WTC11 (cell line): ENCODE data around the gene MAN1B1. TPM values are rescaled to one million over a fixed set of nuclear protein-coding genes. Genes with fewer than 3 reads are reported as not detected.
A peak's percentile ranks its signal among the peaks of the same experiment; 100 is the strongest.

Experiments
- ATAC-seq: fragments of 200-7000 bp; cut with Tn5 transposase; 2 replicates; pipeline ENCODE4 v1.10.0; 2021; ENCODE audit warnings: mild to moderate bottlenecking, moderate library complexity
- CTCF ChIA-PET: fragments of 300-600 bp; sonication (Branson Sonifier 250); formaldehyde crosslinking; loops from one replicate; lab custom pipeline; 2021; ENCODE audit warnings: antibody characterized with exemption; lab: Charles Lee
- POLR2A ChIA-PET: fragments of 350-600 bp; sonication (Branson Sonifier 250); formaldehyde crosslinking; loops from one replicate; lab custom pipeline; 2021; ENCODE audit warnings: antibody characterized with exemption; lab: Charles Lee
- DNase-seq: peaks from one replicate; pipeline ENCODE4 v3.0.0; 2021; ENCODE audit warnings: low spot score
- H3K27ac Mint-ChIP-seq: 2 replicates; pipeline ENCODE4 v1.8.0; 2021; ENCODE audit warnings: mixed read lengths
- H3K27me3 Mint-ChIP-seq: 2 replicates; pipeline ENCODE4 v1.8.0; 2021; ENCODE audit warnings: low read depth, mild to moderate bottlenecking, moderate library complexity, mixed read lengths
- H3K36me3 Mint-ChIP-seq: 2 replicates; pipeline ENCODE4 v1.8.0; 2021; ENCODE audit warnings: mixed read lengths
- H3K4me1 Mint-ChIP-seq: 2 replicates; pipeline ENCODE4 v1.8.0; 2022; ENCODE audit warnings: mixed read lengths
- H3K4me3 Mint-ChIP-seq: 2 replicates; pipeline ENCODE4 v1.8.0; 2021; ENCODE audit warnings: mild to moderate bottlenecking, moderate library complexity, mixed read lengths
- H3K9me3 Mint-ChIP-seq: 2 replicates; pipeline ENCODE4 v1.8.0; 2021; ENCODE audit warnings: mixed read lengths
- EMX1 ChIP-seq: fragments of 250-450 bp; sonication (Bioruptor Pico); IDR thresholded peaks from 2 replicates; pipeline ENCODE4 v1.8.0; 2021; ENCODE audit warnings: mild to moderate bottlenecking
- ESRRA ChIP-seq: sonication (generic); formaldehyde crosslinking; IDR thresholded peaks from 2 replicates; pipeline ENCODE4 v1.8.1; 2022; ENCODE audit warnings: mild to moderate bottlenecking, missing genetic modification reagents, borderline replicate concordance
- TP53 ChIP-seq: sonication (generic); formaldehyde crosslinking; IDR thresholded peaks from 2 replicates; pipeline ENCODE4 v1.8.1; 2023; ENCODE audit warnings: mild to moderate bottlenecking, missing genetic modification reagents
- USF2 ChIP-seq: sonication (generic); formaldehyde crosslinking; IDR thresholded peaks from 2 replicates; pipeline ENCODE4 v1.8.1; 2023; ENCODE audit warnings: mild to moderate bottlenecking, missing genetic modification reagents, moderate library complexity
- ZNF281 ChIP-seq: sonication (generic); formaldehyde crosslinking; IDR thresholded peaks from 2 replicates; pipeline ENCODE4 v1.8.0; 2023; ENCODE audit warnings: mild to moderate bottlenecking, missing genetic modification reagents
- ZNF396 ChIP-seq: fragments of 250-450 bp; sonication (Bioruptor Pico); IDR thresholded peaks from 2 replicates; pipeline ENCODE4 v1.8.0; 2021; ENCODE audit warnings: mild to moderate bottlenecking, moderate library complexity, borderline replicate concordance
- ZNF532 ChIP-seq: fragments of 250-450 bp; sonication (Bioruptor Pico); IDR thresholded peaks from 2 replicates; pipeline ENCODE4 v1.9.0; 2021; ENCODE audit warnings: mild to moderate bottlenecking, borderline replicate concordance
- total RNA-seq: library from RNA; stranded (reverse); gene quantifications from 3 replicates; pipeline ENCODE4 v1.2.3, GENCODE V29; 2021
- TF ChIP-seq, protein P1 (sequence below): sonication (generic); formaldehyde crosslinking; IDR thresholded peaks from 2 replicates; pipeline ENCODE4 v1.8.0; 2022; ENCODE audit warnings: mild to moderate bottlenecking, missing genetic modification reagents
- TF ChIP-seq, protein P2 (sequence below): sonication (generic); formaldehyde crosslinking; IDR thresholded peaks from 2 replicates; pipeline ENCODE4 v1.8.0; 2022; ENCODE audit warnings: mild to moderate bottlenecking, missing genetic modification reagents

MAN1B1 gene
- total RNA-seq, 1 experiment from 2014 or later, result 57.1 TPM

DNA sequence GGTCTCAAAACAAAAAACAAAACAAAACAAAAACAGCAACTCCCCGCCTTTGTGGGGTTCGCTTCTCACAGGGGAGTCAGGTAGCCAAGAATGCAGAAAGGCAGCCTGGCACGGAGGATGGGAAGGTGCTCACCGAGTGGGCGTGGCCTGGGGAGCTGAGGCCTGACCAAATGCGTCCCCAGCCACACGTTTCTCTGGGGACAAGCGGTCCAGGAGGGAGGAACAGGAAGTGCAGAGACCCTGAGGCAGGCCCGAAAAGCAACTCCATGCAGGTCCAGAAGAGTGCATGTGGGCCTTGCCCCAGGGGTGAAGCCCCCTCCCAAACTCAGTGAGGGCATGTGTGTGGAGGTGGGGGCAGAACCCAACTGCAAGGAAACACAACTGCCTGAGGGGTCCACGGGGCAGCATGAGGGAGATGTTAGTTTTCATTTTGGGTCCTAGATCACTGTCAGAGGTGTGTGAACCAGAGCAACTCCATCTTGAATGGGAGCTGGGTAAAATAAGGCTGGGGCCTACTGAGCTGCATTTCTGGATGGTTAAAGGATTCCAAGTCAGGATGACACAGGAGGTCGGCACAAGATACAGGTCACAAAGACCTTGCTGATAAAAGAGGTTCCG, 12.0 kb upstream of the MAN1B1 start (continued):
- 0 out of 2 replicates have a peak, but pooled peaks have one; percentile 28 for TF ChIP-seq ZNF532 (CRISPR knock-in tag)
- TF ChIP-seq, all 79 proteins: peak for 4

DNA sequence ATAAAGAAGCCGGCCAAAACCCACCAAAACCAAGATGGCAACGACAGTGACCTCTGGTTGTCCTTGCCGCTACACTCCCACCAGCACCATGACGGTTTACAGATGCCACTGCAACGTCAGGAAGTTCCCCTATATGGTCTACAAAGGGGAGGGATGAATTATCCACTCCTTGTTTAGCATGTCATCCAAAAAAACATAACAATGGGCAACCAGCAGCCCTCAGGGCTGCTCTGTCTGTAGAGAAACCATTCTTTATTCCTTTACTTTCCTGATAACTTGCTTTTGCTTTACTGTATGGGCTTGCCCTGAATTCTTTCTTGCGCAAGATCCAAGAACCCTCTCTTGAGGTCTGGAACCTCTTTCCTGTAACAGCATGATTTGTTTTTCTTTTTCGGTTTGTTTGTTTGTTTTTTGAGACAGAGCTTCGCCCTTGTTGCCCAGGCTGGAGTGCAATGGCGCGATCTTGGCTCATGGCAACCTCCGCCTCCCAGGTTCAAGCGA, 11.5 kb upstream of the MAN1B1 start:
- TF ChIP-seq USF2 (CRISPR knock-in tag) (no peak), ESRRA (CRISPR knock-in tag) (peak; percentile 79; the same call in 1 of the 2 replicates)
- ATAC-seq (no peak), DNase-seq (no peak)
- CTCF ChIA-PET, result interaction anchor here (0.5 to 3.8 kb wide), 6 partner anchors 11 to 261 kb away, joined by 3 to 23 read pairs (median 6); partner anchors contain the start of gene NPDC1
- H3K4me1 Mint-ChIP-seq, result peaks cover 24% of the 10 kb centered on the region
- peak overlapping the region; percentile 24; the same call in 1 of the 2 replicates for H3K4me3 Mint-ChIP-seq
- peak overlapping the region; percentile 86 for H3K27ac Mint-ChIP-seq
- H3K27me3 Mint-ChIP-seq, result peaks cover 36% of the 10 kb centered on the region
- POLR2A ChIA-PET, result no interaction called here
- no peaks in the 10 kb centered on the region for H3K9me3 Mint-ChIP-seq
- H3K36me3 Mint-ChIP-seq, result no peaks in the 10 kb centered on the region

GRCh38 chr9:137076636-137077009, 10.2 kb upstream of the MAN1B1 start:
- peak overlapping the region; percentile 59 for H3K4me3 Mint-ChIP-seq
- no peak overlapping the region for H3K27ac Mint-ChIP-seq
- H3K27me3 Mint-ChIP-seq, result peaks cover 36% of the 10 kb centered on the region
- ChIA-PET CTCF (interaction anchor here (0.6 to 4.3 kb wide), 10 partner anchors 8 to 235 kb away, joined by 3 to 69 read pairs (median 9); partner anchors contain the start of genes AJM1, RNF224 and SAPCD2), POLR2A (interaction anchor here (1.1 kb wide), 1 partner anchor 10 kb away, joined by 4 read pairs; the partner anchor contains the start of gene MAN1B1)
- no peaks in the 10 kb centered on the region for H3K9me3 Mint-ChIP-seq
- H3K4me1 Mint-ChIP-seq, result peaks cover 16% of the 10 kb centered on the region
- ATAC-seq (peak; percentile 8), DNase-seq (peak; percentile 29)
- TF ChIP-seq, protein P1, sequence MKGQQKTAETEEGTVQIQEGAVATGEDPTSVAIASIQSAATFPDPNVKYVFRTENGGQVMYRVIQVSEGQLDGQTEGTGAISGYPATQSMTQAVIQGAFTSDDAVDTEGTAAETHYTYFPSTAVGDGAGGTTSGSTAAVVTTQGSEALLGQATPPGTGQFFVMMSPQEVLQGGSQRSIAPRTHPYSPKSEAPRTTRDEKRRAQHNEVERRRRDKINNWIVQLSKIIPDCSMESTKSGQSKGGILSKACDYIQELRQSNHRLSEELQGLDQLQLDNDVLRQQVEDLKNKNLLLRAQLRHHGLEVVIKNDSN (CRISPR knock-in tag), result no peak
- TF ChIP-seq EMX1 (CRISPR knock-in tag) (no peak), ESRRA (CRISPR knock-in tag) (no peak), TP53 (CRISPR knock-in tag) (no peak), ZNF396 (no peak), ZNF281 (CRISPR knock-in tag) (no peak)
- TF ChIP-seq, protein P2, sequence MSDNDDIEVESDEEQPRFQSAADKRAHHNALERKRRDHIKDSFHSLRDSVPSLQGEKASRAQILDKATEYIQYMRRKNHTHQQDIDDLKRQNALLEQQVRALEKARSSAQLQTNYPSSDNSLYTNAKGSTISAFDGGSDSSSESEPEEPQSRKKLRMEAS (CRISPR knock-in tag), result no peak
- H3K36me3 Mint-ChIP-seq, result no peaks in the 10 kb centered on the region
